GM12892 (cell line): ENCODE results near the gene LRCH3.

Source experiments
- POLR2A ChIP-seq: IDR thresholded peaks from 2 replicates; pipeline ENCODE4 v1.6.1; 2011; ENCODE audit warnings: low read depth, low read length, control low read depth
- POLR2AphosphoS5 ChIP-seq: IDR thresholded peaks from 2 replicates; pipeline ENCODE4 v1.6.1; 2011; ENCODE audit warnings: low read depth, low read length, control low read depth

DNA sequence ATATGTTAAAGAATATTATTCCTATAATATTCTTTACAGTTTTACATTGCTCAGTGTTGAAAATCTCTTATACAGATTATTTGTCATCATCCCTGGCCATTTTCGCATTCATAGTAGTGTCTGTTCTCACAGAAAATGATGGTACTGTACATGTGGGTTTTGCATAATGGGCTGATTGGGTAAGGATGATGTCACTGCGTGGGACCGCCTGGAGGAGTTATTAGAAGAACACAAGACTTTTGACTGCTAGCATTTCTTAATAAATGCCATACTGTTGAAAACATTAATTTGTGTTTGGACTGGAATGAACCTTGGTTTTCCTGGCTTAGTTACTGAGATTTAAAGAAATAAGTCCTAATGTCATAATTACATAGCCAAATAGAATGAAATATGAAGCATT is 20.3 kb downstream of the LRCH3 start:
- TF ChIP-seq POLR2A (no peak), POLR2AphosphoS5 (no peak)
